CD4-positive, alpha-beta T cell treated with Interferon alpha-2 for 1 hour (primary cell): ENCODE data around the gene HSFX4.
A peak's percentile ranks its signal among the peaks of the same experiment; 100 is the strongest.
"Not testable (repeated sequence)": the region's sequence is repeated elsewhere in the genome, so short reads cannot be mapped to it uniquely, and the experiment has no call there.

Source experiments
- DNase-seq, 2 donors: peaks; one replicate each; pipeline ENCODE4 v3.0.0-alpha.2; 2020 to 2022

The HSFX4 gene

DNA sequence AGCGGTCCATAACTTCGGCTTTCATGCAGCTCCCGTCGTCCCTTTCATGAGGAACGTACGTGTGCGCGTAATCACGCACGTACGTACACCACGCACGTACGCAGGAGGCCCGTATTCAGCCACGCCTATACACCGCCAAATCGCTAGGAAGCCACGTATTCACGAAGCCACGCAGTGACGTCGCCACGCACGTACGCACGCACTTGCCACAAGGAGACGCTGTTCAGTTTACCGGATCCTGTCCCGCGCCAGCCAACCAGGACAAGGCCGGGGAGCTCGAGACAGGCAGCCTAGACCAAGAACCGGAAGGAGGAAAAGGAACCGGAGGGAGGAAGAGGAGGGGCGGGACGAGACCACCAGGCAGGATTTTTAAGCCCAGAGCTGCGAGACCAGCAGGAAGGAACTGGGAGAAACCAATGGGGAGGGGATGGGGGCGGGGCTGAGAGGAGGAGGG, 9.1 kb downstream of the HSFX4 start, which contains the start of gene EOLA2:
TSS of gene EOLA2 (minus strand) at position 65 of the 454 bp plus-strand sequence. CDS start 4,617 bp downstream, outside the sequence.
- DNase-seq = peak; percentile 95 to 96

DNA sequence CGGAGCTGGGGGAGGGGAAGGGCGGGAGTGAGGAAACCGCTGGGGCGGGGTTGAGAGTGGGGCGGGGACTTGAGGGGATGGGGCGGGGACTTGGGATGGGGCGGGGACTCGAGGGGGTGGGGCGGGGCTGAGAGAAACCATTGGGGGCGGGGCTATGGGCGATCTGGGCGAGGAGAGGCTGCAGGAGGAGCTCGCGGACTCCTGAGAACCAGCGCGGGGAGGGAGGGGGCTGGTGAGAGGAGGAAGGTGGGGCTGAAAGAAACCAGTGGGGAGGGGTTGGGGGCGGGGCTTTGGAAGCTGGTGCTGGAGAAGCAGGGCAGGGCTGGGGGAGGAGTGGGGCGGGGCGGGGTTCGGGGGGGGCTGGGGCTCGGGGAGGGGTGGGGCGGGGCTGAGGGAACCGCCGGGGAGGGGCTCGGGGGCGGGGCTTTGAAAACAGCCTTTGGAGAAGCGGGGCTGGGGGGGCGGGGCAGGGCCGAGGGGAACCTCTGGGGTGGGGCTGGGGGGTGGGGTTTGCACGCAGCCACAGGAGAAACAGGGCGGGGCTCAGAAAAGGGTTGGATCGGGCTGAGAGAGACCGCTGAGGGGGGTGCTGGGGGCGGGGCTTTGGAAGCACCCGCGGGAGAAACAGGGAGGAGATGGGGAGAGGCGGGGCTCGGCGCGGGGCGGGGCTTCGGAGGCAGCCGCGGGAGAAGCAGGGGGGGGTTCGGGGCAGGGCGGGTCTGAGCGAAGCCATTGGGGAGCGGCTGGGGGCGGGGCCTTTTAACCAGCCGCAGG, 9.7 kb downstream of the HSFX4 start:
- DNase-seq = peak; percentile 92 to 93

DNA sequence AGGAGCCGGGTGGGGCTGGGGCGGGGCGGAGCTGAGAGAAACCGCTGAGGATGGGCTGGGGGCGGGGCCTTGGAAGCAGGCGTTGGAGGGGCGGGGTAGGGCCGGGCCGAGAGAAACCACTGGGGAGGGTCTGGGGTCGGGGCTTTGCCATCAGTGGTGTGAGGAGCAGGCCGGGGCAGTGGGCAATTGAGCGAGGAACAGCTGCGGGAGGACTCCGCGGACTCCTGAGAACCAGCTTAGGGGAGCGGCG, 10.2 kb downstream of the HSFX4 start:
- no peak for DNase-seq

DNA sequence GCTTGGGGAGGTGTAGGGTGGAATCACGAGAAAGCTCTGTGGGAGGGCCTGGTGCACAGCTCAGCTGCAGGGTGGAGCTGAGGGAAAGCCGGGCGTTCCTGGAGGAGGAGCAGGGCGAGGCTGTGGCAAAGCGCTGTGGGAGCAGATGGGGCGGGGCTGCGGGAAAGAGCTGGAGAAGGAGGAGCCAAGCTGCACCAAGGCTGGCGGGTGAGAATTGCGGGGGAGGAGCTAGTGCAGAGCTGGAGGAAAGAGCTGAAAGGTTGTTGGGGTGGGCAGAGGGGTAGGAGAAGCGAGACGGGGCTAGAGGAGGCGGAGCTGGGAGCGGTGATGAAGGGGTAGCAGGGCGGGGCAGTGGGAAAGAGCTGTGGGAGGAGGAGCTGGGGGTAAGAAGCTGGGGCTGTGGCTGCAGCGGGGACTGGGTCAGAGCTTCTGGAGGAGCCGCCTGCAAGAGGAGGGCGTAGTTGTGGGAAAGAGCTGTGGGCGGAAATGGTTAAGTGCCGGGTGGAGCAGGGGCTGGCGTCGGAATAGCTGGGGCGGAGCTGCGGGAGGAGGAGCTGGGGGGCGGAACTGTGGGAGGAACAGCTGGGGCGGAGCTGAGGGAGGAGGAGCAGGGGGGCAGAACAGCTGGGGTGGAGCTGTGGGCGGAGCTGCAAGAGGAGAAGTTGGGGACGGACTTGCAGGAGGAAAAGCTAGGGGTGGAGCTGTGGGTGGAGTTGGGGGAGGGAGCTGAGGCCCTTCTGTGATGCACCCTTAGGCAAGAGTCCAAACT, 10.7 kb downstream of the HSFX4 start:
- peak; percentile 95 for DNase-seq

DNA sequence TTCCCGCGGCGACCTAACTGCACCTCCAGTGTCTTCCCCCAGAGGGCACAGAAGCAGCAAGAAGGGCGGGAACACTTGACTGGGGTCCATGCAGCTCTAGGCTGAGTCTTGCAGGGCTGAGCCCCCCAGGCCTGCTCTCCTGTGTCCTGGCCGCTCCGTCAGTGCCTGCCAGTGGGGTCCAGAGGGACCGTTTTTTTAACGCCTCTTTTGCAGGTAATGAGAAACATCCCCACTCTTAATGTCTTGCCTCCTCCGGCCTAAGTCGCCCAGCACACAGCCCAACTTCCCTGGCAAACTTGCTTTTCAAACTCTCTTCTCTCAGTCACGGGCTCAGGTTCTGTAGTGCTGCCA, 11.3 kb downstream of the HSFX4 start:
- DNase-seq = not testable (repeated sequence)

DNA sequence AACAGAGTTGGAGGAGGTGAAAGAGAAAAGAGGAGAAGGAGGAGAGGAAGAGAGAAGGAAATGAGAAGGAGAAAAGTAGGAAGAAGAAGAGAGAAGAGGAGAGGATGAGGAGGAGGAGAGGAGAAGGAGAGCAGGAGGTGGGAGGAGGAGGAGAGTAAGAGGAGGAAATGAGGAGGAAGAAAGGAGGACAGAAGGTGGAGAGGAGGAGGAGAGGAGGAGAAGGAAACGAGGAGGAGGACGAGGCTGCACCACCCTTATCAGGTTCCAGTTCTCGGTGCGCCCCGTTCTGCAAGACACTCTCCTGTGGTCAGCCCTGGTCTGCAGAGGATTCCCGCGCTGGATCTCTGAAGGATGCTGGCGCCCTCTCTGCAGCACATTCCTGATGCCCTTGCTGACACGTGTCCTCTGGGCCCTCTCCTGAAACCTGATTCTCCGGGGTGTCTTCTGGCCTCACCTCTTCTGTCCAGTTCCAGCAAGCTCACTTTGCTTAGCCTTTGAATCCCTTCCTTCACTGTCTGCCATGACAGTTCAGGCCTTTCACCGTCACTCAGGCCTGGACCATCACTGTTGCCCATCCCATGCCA, 15.8 kb downstream of the HSFX4 start:
- DNase-seq = not testable (repeated sequence)

DNA sequence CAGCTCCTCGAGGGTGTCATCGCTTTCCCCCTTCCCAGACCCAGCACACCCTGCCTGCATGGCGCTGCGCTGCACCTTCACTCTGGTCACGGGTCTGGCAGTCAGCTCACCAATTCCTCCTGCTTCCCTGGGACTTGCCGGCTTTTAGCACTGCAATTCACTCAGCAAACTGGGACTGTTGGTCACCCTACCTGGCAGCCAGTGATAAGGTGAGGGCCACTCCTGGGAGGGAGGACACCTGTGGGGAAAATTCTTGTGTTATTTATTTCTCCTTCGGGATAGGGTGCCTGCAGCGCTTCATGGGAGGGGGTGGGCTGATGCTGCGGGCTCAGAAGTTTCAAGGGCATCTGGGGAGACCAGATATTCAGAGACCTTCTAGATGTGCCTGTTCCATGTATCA, 16.4 kb downstream of the HSFX4 start:
- not testable (repeated sequence) for DNase-seq

DNA sequence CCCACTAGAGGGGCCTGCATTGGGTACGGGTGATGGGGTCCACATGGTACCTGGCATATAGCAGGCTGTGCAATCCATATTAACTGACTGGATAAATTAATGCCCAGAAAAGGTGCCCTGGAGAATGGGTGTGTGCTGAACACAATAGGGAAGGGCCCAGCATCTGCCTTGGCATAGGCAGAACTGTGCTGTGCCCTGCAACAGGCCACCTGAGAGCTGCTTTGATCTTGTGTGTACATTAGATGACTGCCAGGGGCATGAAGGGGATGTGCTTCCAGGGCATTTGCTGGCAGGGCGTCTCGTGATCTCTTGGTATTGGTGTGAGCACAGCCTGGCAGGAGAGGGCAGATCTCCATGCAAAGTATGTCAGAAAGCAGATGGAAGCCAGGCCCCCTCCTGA, 17.6 kb downstream of the HSFX4 start:
- DNase-seq = not testable (repeated sequence)

DNA sequence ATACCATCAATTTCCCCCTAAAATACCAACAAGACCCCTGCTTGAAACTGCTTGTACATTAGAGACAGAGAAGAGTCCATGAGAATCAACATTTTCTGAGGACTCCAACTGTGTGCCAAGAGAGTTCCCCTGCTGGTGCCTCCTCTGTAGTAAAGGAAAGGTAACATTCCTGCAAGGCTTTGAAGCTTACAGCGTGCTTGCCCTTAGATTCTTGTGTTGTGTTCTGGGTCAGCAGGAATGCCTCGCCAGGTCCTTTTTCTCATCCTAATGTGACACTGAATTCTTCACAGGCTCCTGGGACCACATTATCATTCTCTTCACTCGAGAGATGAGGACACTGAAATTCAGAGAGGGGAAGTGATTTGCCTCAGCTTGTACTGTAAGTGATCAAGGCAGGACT, 18.6 kb downstream of the HSFX4 start:
- DNase-seq = no peak

DNA sequence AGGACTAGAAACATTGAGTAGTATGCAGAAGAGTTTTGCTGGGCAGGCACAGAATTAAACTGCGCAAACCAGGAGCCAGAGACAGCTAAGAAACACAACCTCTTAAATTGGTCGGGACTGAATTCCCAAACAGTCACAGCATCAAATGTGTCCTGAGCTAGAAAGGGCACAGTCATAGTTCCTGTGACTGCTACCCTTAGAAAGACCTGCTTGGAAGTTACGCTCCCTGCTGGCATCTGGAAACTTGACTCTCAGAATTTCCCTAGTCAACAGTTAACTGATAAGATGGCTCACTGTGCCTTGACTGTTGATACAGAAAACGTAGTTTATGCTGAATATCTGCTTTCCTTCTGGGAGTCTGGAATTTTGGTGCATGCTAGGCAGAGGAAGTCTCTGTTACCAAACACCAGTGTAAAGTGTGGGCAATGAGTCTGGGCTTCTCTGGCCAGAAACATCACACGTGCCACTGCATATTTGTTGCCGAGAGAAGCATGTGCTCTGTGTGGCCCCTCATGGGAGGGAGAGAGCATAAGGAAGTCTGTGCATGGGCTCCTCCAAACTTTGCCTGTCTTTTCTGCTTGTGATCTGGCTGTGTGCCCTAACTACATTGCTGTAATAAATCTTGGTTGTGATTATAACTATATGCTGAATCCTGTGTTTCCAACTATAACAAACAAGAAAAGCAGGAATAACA, 20.5 kb downstream of the HSFX4 start:
- DNase-seq = no peak

DNA sequence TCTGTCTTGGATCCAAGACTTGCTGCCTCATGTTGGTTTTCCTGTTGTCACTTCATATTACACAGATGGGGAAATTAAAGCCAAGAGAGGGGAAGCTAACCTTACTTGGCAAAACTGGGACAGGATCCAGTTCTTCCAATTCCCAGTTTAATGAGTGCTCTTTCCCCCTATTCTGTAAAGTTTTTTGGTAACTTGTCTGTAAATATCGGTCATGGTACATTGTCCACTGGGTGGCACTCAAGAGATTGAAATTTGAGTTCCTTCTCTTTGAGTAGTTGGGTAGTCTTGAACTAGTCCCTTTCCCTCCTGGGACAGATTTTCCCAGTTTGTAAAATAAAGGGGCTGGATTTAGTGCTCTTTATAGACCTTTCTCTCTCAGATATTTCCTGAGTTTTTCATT, 21.3 kb downstream of the HSFX4 start:
- peak in 1 of 2 donors; percentile 30 for DNase-seq

DNA sequence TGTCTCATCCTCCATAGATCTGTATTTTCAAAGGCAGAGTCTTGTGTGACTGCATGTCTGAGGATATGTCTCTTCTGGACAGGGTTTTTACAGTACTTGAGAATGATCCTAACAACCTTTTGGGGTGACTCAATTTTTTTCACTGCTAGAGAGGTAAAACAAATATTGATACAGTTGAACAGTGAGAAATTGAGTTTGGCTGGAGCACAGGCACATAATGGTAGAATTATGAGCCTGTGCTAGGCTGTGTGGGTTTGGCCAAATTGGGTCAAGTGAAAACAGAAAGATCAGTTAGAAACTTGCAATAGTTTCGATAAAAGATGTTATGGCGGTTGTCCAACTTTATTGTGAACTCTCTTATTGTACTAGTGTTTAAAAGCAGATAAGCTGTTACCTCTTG, 32.2 kb downstream of the HSFX4 start:
- DNase-seq = no peak

DNA sequence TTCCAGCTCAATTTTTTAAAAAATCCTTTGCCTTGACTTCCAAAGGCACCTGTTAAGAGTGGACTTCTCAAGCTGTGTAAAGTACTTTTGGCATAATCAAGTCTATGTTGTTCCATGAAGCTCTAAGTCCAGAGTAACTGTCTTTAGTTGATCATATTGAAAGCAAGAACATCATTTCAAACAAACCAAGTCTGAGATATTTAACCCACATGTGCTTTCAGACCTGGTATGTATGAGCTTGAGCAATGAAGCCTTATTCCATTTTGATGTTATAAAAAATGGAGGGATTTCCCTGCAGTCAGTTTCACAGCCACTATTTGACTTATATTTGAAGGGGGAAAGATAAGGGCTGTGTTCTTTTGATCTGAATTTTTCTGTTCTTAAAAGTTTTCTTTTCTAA, 32.6 kb downstream of the HSFX4 start:
- no peak for DNase-seq

DNA sequence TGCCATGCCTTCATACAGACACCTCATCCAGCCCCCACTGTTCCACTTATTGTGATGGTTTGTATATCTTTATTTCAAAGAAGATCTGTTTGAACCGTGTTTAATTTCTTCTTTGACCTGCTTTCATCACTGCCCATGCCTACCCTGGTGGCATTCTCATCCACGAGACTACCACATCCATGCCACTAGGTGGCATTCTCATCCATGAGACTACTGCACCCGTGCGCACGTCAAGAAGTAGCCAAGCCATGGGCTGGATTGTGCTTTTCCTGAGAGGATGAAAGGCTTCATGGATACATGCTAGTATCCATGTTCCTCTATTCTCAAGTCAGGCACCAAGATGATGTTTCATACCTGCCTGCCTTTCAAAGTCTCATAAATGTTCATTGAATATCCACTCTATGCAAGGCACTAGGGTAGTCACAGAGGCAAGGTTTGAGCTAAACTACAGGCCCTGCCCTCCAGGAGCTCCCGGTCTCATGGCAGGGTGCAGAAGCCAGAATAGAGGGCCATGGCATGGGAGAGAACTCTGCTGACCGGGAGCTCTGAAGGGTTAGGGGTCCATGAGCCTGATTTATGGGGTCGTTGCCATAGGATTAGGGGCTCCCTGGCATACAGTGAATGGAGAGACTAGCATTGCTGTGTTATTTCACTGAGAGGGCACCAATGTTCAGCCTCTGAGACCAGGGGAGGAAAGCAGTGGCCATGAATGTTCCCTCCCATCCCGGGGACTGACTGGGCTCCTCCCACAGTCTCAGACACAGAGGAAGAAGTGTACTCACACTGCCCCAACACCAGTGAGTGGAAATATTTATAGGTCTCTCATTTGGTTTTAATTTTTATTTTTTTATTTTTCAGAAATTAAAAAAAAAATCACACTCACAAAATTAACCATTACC, 33.7 kb downstream of the HSFX4 start:
- DNase-seq = peak in 1 of 2 donors; percentile 30

DNA sequence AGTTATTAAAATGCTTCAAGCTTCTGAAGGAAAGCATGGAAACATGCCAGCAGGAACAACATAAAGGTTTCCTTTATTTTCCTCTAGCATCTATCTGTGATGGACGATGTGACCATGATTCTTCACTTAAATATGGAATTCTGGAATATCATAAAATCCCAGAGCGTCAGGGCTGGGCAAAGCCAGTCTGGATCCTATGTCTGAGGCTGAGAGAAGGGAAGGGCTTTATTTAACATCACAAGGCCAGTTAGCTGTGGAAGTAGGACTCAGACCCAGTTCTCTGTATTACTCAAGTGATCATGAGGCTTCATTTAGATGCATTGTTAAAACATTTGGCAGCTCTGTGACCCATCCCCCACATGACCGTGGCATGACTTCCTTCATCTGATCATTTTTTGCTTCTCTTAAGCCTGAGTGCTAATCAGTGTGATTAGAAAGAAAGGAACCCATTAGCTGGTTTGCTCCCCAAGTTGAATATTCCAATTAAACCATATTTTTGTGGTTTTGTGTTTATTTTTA, 49.8 kb downstream of the HSFX4 start:
- no peak for DNase-seq
